K562 (cell line): ENCODE data around the gene FERMT3. TPM values are rescaled to one million over a fixed set of nuclear protein-coding genes. Genes with fewer than 3 reads are reported as not detected.

Experiments
- CTCF ChIP-seq, 3 experiments: IDR thresholded peaks in 2 of 3; conservative IDR thresholded peaks in 1 of 3; 2 replicates each; pipeline ENCODE4 v1.5.1; 2011 to 2012; ENCODE audit warnings: low read length in 3 of 3, mild to moderate bottlenecking in 3 of 3, control low read depth in 2 of 3, improper control_type of control experiment in 1 of 3, inconsistent platforms in 1 of 3, low read depth in 1 of 3, mixed read lengths in 1 of 3, moderate library complexity in 1 of 3; ENCODE audit not compliant: insufficient read depth in 2 of 3
- HBP1 ChIP-seq: fragments of 450-650 bp; formaldehyde crosslinking; IDR thresholded peaks from 2 replicates; pipeline ENCODE4 v1.4.0; 2022; ENCODE audit warnings: missing genetic modification characterization
- HMGN3 ChIP-seq: IDR thresholded peaks from 2 replicates; pipeline ENCODE4 v1.6.1; 2011; ENCODE audit warnings: borderline replicate concordance, low read depth, mild to moderate bottlenecking, mixed read lengths, low read length; ENCODE audit not compliant: insufficient read length; ENCODE audit errors: extremely low read depth
- MED1 ChIP-seq: sonication (generic); formaldehyde crosslinking; IDR thresholded peaks from 2 replicates; pipeline ENCODE4 v1.8.1; 2023; ENCODE audit warnings: missing genetic modification reagents, borderline replicate concordance
- NFIC ChIP-seq: fragments of 450-650 bp; IDR thresholded peaks from 2 replicates; pipeline ENCODE4 v1.6.1; 2017; ENCODE audit warnings: mild to moderate bottlenecking, inconsistent platforms
- PKNOX1 ChIP-seq: fragments of 450-650 bp; IDR thresholded peaks from 2 replicates; pipeline ENCODE4 v1.6.1; 2016
- POLR2G ChIP-seq: fragments of 200-400 bp; formaldehyde crosslinking; IDR thresholded peaks from 2 replicates; pipeline ENCODE4 v1.6.1; 2017; ENCODE audit warnings: low read depth, mild to moderate bottlenecking, antibody characterized with exemption, low read length, moderate library complexity
- SFPQ ChIP-seq: fragments of 200-400 bp; formaldehyde crosslinking; IDR thresholded peaks from 2 replicates; pipeline ENCODE4 v1.6.1; 2017; ENCODE audit warnings: mild to moderate bottlenecking, low read depth, low read length, moderate library complexity
- ZEB2 ChIP-seq: fragments of 450-650 bp; IDR thresholded peaks from 2 replicates; pipeline ENCODE4 v1.6.1; 2016
- ZNF431 ChIP-seq: sonication (generic); formaldehyde crosslinking; IDR thresholded peaks from 2 replicates; pipeline ENCODE4 v1.8.0; 2022; ENCODE audit warnings: mild to moderate bottlenecking, missing genetic modification reagents
- polyA plus RNA-seq, 8 experiments: library from polyadenylated mRNA; depleted of rRNA in 4 of 8; stranded (reverse) in 5 of 8; unstranded in 3 of 8; fragments of >200 nt; fragmentation: Nextera tagmentation in 2 of 8; fragmentation: Illumina TruSeq in 1 of 8; extraction: Ambion mirVana in 2 of 8; extraction: Trizol in 1 of 8; gene quantifications; 2 replicates each; pipeline versions ENCODE4 v1.2.1 to v1.2.3, GENCODE V29; 2011 to 2014; ENCODE audit warnings: inconsistent platforms in 1 of 8, missing spikeins in 1 of 8
- total RNA-seq, 7 experiments: library from RNA; depleted of rRNA in 6 of 7; stranded (reverse); fragments of >200 nt in 6 of 7; fragmentation: Illumina TruSeq in 2 of 7; extraction: Trizol in 2 of 7; gene quantifications; 2 replicates each; pipeline versions ENCODE4 v1.2.1 to v1.2.3, GENCODE V29; 2011 to 2021; ENCODE audit warnings: low replicate concordance in 1 of 7

Gene FERMT3
- total and polyA plus RNA-seq, 9 of the 15 experiments (the other 6 are each of a cell fraction or from before 2014, with no cell fraction given): 3.2 to 275 (median 79.7) TPM

GRCh38 chr11:64241491-64242374 lies 35.2 kb downstream of the FERMT3 start (continued):
- TF ChIP-seq ZNF431 (0 out of 2 replicates have a peak, but pooled peaks have one; percentile 21), SFPQ (no peak), MED1 (CRISPR knock-in tag) (no peak), NFIC (peak; percentile 21; the same call in 1 of the 2 replicates), PKNOX1 (peak; percentile 98), HBP1 (CRISPR knock-in tag) (no peak), CTCF (IDR thresholded peaks at IDR 0.05 in 2 of 3, conservative IDR thresholded peaks at IDR 0.05 in 1 of 3; ENCODE audit: insufficient read depth in 2 of 3, low read depth in 1 of 3, low read length in 3 of 3) (0 out of 6 replicates have a peak, but pooled peaks of 2 of the 3 experiments have one; percentile 0 to 10), POLR2G (peak; percentile 79), ZEB2 (peak; percentile 63; the same call in 1 of the 2 replicates), HMGN3 (peak; percentile 49)
